Sigmoid colon (tissue), 4 donors: ENCODE results near the gene EMX2.

Experiments used
- POLR2AphosphoS5 ChIP-seq, 4 donors: sonication (generic); formaldehyde crosslinking; IDR thresholded peaks; one replicate each; pipeline ENCODE4 v1.6.1; 2017; ENCODE audit warnings: antibody characterized with exemption in 4 of 4
- TF ChIP-seq, protein P1 (sequence below), 4 experiments: fragments of 450-650 bp in 3 of 4; fragments of 200-600 bp in 1 of 4; IDR thresholded peaks; one replicate each; pipeline ENCODE4 v1.5.1; 2016 to 2019; ENCODE audit warnings: antibody characterized with exemption in 4 of 4, mild to moderate bottlenecking in 3 of 4, moderate library complexity in 2 of 4

DNA sequence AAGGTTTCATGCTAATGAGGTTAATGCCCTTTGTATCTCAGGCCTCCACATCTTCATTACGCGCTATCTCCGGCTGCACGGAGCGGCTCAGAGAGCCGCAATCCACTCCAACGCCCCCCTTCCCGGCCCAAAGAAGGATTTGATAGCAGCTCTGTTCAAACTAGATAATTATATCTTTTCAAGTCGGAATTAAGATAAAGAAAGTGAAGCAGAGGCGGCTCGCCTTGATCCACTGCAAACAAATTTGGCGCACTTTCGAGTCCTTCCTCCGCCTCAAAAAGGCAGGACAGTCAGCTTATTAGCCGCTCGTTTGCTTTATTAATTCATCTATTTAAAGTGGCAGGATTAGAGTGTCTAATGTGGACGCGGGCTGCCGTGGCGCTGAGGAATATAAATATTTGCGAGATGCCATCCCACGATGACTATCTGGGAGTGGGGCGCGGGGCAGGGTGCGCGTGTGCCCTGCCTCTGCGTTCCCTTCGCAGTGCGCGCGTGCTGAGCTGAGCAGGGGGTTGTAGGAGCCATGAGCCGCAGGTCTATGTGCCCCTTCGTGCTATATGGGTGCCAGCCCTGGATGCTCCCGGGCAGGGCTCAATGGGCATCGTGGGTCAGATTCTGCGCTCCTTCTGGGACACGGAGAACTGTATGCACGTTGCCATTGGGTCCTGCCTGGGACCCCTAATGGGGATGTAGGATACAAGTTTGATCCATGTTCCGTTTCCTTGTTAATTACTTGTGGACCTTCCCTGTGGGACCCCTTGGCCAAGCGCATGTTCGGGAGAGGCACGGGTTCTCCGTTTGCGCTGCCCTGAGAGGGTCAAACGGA is 9.0 kb downstream of the EMX2 start:
- TF ChIP-seq, protein P1, sequence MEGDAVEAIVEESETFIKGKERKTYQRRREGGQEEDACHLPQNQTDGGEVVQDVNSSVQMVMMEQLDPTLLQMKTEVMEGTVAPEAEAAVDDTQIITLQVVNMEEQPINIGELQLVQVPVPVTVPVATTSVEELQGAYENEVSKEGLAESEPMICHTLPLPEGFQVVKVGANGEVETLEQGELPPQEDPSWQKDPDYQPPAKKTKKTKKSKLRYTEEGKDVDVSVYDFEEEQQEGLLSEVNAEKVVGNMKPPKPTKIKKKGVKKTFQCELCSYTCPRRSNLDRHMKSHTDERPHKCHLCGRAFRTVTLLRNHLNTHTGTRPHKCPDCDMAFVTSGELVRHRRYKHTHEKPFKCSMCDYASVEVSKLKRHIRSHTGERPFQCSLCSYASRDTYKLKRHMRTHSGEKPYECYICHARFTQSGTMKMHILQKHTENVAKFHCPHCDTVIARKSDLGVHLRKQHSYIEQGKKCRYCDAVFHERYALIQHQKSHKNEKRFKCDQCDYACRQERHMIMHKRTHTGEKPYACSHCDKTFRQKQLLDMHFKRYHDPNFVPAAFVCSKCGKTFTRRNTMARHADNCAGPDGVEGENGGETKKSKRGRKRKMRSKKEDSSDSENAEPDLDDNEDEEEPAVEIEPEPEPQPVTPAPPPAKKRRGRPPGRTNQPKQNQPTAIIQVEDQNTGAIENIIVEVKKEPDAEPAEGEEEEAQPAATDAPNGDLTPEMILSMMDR (IDR thresholded peaks at IDR 0.05) = no peak
- no peak for TF ChIP-seq POLR2AphosphoS5 (IDR thresholded peaks at IDR 0.05)
